SW 1271 (cell line): ENCODE data around the gene FPR3.
A peak's percentile ranks its signal among the peaks of the same experiment; 100 is the strongest.

Experiments
- DNase-seq, 2 experiments: peaks; one replicate each; lab custom pipeline; 2025; lab: John Stamatoyannopoulos, UW

The FPR3 gene

GRCh38 chr19:51807111-51807701 is 12.2 kb downstream of the FPR3 start:
- DNase-seq: no peak

DNA sequence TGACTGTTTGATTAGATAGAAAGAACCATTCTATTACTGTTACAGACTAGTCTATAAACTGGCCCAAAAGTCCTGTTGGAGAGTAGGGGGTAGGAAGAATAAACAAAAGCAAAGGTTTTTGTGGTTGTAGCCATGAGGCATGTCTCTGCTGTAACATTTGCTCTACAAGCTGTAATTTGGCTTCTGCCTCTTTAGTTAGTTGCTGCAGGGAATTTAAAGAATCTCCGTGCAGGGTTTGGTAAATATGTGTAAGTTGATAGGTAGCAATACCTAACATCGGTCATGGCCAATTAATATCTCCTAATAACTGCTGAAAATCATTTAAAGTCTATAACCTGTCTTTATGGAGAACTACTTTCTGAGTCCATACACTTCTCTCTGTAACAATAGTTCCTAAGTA is 13.0 kb downstream of the FPR3 start:
- DNase-seq: no peak

GRCh38 chr19:51808333-51808986 is 13.5 kb downstream of the FPR3 start:
- peak in 1 of 2 experiments; percentile 21 for DNase-seq

DNA sequence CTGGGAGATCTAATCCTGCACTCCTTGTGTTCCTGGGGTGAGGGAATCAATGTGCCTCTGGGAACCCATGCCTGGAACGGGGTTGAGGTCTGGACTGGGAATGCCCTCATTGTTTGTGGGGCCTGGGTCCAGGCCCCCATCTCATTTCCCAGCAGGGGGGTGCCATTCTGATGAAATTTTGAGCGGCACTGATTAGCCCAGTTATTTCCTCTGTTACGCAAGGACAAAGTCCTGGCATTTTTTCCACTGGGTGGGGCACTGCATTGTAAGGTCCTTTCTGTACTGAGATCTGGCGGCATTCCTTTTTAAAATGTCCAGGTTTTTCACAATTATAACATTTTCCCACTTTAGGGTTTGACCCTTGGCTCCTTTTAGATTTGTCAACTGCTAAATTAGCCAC is 14.8 kb downstream of the FPR3 start:
- DNase-seq: no peak

DNA sequence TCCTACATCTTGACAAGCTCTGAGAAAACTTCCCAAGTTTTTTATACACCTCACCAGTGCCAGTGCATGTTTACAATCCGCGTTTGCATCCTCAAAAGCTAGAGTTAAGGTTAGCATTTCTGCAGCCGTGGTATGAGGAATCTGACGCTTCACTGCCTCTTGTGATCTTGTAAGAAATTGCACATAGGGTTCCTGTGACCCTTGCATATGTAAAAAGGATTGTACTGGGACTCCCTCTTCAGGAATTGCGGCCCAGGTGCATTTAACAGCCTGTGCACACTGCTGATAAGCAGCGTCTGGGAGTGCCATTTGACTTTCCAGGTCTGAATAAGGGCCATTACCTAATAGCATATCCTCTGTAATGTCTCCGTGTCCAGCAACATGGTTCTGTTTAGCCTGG is 15.3 kb downstream of the FPR3 start:
- peak in 1 of 2 experiments; percentile 12 for DNase-seq

- no peak for DNase-seq
Measured at GRCh38 chr19:51811344-51811743, 16.4 kb downstream of the FPR3 start.

GRCh38 chr19:51815043-51815442 is 20.1 kb downstream of the FPR3 start:
- no peak for DNase-seq

DNA sequence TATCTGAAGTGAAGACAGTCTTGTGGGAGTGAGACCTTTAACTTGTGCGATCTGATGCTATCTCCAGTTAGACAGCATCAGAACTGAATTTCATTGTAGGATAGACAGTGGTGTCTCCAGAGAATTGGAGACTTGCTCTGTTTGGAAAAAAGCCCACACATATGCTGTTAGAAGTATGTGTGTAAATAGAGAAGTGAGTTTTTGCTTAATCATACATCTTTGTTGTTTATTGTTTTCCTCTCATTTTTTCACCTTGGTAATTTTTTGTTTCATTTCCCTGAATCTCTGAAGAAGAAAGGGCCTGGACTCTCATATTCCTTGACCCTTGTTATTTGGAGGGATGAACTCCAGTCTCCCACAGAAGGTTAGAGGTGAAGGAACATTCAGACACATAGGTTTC is 21.8 kb downstream of the FPR3 start:
- no peak for DNase-seq

- DNase-seq: no peak
Measured at GRCh38 chr19:51820011-51820410, 25.1 kb downstream of the FPR3 start.

GRCh38 chr19:51820831-51821446 is 26.0 kb downstream of the FPR3 start:
- DNase-seq: no peak

- DNase-seq: no peak
Measured at GRCh38 chr19:51821456-51821855, 26.5 kb downstream of the FPR3 start.

DNA sequence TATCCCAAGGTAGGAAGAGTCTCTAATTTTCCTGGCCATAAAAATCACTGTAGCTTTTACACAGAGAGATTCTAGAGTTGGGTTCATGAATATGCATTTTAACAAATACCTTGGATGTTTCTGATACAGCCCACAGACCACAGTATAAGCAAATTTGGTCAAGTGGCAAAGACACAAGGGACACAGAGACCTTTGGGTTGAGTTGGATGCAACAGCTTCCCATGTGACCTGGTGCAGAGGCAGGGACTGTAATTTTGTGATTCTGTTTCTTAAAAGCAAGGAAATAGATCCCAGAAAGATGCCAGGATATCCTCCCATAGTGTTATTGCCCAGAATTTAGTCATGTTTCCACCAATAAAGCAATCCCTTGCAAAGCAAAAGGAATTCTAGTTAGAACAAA is 27.0 kb downstream of the FPR3 start:
- no peak for DNase-seq

- DNase-seq: no peak
Measured at GRCh38 chr19:51822325-51822724, 27.4 kb downstream of the FPR3 start.

- no peak for DNase-seq
Measured at GRCh38 chr19:51822946-51823345, 28.0 kb downstream of the FPR3 start.

GRCh38 chr19:51824281-51825005 is 29.5 kb downstream of the FPR3 start:
- no peak for DNase-seq

DNA sequence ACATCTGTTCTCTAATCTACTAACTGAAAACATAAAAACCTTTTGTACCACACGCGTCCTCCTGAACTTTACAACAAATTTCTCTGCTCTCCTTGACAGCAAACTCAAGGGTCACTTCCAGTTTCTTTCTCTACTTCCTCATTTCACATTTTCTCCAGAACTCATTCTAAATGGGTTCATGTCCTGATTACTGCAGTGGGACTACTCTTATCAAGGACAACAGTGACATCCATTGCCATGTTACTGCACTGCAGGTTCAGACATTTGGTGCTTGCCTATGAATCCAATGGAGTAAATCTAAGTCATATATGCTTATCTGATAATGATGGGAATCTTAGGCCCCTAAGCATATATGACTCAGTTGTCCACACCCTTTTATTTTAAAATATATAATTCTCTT is 35.3 kb downstream of the FPR3 start:
- DNase-seq: no peak

DNA sequence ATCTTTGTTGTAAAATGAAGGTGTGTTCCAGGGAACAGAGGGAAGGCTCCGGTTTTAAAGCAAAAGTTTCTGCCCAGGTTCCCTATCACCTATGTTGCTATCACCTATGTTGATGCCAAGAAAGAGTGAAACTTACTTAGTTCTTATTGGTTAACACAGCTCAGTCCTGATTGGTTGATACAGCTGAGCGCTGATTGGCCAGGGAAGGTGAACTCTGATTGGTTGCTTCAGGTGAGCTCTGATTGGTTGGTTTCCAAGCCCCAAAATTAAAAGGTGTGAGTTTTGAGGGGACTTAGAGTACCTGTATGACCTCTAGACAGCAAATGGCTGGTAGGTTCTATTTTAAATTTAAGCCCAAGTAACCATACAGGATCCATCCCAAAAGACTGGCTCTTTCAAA is 42.2 kb downstream of the FPR3 start:
- DNase-seq: no peak

DNA sequence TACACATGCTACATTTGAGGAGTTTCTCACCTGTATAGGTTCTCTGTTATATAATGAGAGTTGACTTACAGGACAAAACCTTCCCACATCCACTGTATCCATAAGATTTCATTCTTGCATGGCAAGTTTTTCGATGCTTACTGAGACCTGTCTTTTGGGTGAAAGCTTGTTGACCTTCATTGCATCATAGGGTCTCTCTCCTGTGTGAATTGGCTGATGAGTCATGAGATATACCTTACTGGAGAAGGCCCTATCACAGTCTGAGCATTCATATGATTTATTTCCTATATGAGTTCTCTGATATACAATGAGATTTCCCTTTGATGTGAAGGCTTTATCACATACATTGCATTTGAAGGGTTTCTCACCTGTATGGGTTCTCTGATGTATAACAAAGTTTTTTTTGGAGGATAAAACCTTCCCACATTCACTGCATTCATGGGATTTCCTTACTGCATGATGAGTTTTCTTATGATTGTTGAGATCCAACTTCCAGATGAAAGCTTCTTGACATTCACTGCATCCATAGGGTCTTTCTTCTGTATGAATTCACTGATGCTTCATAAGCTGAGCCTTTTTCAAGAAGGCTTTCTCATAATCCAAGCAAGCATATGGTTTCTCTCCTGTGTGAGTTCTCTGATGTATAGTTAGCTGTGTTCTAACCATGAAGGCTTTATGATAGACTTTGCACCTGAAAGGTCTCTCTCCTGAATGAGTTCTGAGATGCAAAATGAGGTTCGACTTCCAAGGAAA is 67.1 kb downstream of the FPR3 start:
- no peak for DNase-seq

DNA sequence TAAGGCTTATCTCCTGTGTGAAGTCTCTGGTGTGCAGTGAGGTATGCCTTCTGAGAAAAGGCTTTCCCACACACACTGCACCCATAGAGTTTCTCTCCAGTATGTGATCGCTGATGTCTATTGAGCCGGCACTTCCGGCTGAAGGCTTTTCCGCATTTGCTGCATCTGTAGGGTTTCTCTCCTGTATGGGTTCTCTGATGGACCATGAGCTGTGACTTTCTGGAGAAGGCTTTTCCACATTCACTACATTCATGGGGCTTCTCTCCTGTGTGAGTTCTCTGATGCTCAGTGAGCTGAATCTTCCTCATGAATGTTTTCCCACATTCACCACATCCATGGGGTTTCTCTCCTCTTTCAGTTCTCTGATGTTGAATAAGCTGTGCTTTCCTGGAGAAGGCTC is 78.1 kb downstream of the FPR3 start:
- no peak for DNase-seq
